BLaER1 (cell line): ENCODE measurements around the gene KCNAB1.
"Not testable (repeated sequence)": the region's sequence is repeated elsewhere in the genome, so short reads cannot be mapped to it uniquely, and the experiment has no call there.

Experiments used
- H3K27ac ChIP-seq: shearing (Covaris generic); formaldehyde crosslinking; 2 replicates; pipeline ENCODE4 v1.8.1; 2022
- H3K27me3 ChIP-seq: shearing (Covaris generic); formaldehyde crosslinking; 2 replicates; pipeline ENCODE4 v1.8.1; 2022
- H3K36me3 ChIP-seq: shearing (Covaris generic); formaldehyde crosslinking; 2 replicates; pipeline ENCODE4 v1.8.1; 2022
- H3K4me1 ChIP-seq: shearing (Covaris generic); formaldehyde crosslinking; 2 replicates; pipeline ENCODE4 v1.8.1; 2022
- H3K4me2 ChIP-seq: shearing (Covaris generic); formaldehyde crosslinking; 2 replicates; pipeline ENCODE4 v1.8.1; 2022
- H3K4me3 ChIP-seq: shearing (Covaris generic); formaldehyde crosslinking; 2 replicates; pipeline ENCODE4 v1.8.1; 2022
- H3K9ac ChIP-seq: shearing (Covaris generic); formaldehyde crosslinking; 2 replicates; pipeline ENCODE4 v1.8.1; 2022
- H3K9me3 ChIP-seq: shearing (Covaris generic); formaldehyde crosslinking; 2 replicates; pipeline ENCODE4 v1.8.1; 2022
- H4K20me1 ChIP-seq: shearing (Covaris generic); formaldehyde crosslinking; 2 replicates; pipeline ENCODE4 v1.8.1; 2022
- Cebpa-rat ChIP-seq: shearing (Covaris generic); IDR thresholded peaks from 2 replicates; pipeline ENCODE4 v1.8.1; 2022

The KCNAB1 gene

DNA sequence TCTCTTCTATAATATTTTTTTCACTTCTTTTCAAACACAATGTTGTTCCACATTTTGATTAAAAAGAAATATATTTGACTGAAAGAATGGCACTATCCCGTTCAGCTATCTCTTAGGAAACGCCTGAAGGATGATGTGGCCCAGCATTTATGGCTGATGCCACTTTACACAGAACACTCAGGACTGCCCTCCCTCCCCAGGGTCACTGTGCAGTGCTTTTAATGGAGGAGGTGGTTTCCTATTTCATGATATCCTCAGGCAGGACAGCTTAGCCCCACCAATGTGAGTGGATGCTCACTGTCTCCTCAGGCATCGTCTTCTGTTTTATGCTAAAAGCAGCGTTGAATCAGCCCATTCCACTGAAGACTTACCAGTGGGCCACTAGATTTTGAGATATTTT is 135.9 kb downstream of the KCNAB1 start:
- no peaks in the 10 kb centered on the region for H3K36me3 ChIP-seq
- H4K20me1 ChIP-seq: no peaks in the 10 kb centered on the region
- H3K4me3 ChIP-seq: no peak overlapping the region
- no peaks in the 10 kb centered on the region for H3K4me1 ChIP-seq
- H3K9ac ChIP-seq: no peak overlapping the region
- no peaks in the 10 kb centered on the region for H3K9me3 ChIP-seq
- no peak for TF ChIP-seq Cebpa-rat
- no peak overlapping the region for H3K27ac ChIP-seq
- no peak overlapping the region for H3K4me2 ChIP-seq
- no peaks in the 10 kb centered on the region for H3K27me3 ChIP-seq

DNA sequence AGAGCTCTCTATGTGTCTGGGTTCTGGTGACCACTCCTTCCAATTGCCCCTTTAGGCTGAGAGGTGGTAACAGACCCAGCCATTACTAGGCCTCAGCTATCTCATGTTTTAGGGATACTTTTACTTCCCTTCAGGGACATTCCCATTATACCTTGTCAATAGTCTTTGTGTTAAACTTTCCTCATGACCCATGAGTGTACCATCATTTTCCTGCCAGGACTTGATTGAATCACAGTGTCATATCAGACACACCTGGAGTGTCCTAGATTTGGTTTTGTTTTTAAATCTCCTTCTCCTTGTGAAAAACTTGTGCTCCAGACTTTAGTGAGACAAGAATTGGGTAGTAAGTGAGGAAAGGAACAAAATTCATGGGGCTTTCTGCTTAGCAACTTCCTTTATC is 136.6 kb downstream of the KCNAB1 start:
- Histone ChIP-seq H3K36me3 (no peaks in the 10 kb centered on the region), H3K27ac (no peak overlapping the region), H3K27me3 (no peaks in the 10 kb centered on the region), H3K4me1 (no peaks in the 10 kb centered on the region), H3K9me3 (no peaks in the 10 kb centered on the region), H3K9ac (no peak overlapping the region), H4K20me1 (no peaks in the 10 kb centered on the region), H3K4me2 (no peak overlapping the region), H3K4me3 (no peak overlapping the region)
- no peak for TF ChIP-seq Cebpa-rat

DNA sequence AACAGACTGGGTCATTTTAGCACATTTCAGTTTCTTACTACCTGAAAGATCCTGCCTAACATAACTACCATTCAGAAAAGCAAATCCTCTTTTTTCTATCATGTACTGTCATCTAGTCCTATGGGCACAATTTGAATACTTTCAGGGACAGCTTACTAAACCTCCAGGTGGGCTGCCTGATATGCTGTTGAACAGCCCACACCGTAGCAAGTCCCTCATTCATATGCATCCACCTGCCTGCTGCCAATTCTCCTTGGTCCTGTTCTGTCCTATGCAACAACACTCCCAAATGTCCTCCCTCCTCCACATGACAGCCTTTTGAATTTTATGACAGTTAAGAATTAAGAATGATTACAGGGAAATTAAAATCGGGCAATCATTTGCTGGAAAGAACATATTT is 137.9 kb downstream of the KCNAB1 start:
- Histone ChIP-seq H3K27me3 (no peaks in the 10 kb centered on the region), H3K9me3 (no peaks in the 10 kb centered on the region), H4K20me1 (no peaks in the 10 kb centered on the region), H3K9ac (no peak overlapping the region), H3K4me3 (no peak overlapping the region), H3K4me2 (no peak overlapping the region), H3K4me1 (no peaks in the 10 kb centered on the region), H3K27ac (no peak overlapping the region), H3K36me3 (no peaks in the 10 kb centered on the region)
- TF ChIP-seq Cebpa-rat: no peak

DNA sequence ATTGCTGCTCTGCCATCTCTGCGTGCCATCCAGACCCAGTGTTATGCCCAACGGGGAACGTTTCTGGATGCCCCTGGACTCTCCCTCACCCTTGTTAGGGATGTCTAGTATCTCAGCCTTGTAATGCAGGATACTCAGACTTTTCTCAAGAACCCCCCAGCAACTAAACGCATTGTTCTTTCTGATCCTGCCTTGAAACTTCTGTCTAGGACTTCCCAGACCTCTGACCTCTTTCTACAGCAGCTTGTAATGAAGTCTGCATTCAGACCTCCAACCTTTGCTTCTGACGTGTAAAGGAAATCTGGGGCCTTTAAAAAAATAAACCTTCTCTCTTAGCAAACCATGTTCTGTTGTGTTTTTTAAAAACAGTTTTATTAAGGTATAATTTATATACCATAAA is 139.5 kb downstream of the KCNAB1 start:
- no peaks in the 10 kb centered on the region for H4K20me1 ChIP-seq
- no peaks in the 10 kb centered on the region for H3K27me3 ChIP-seq
- no peaks in the 10 kb centered on the region for H3K9me3 ChIP-seq
- H3K9ac ChIP-seq: no peak overlapping the region
- no peak for TF ChIP-seq Cebpa-rat
- no peak overlapping the region for H3K4me3 ChIP-seq
- no peak overlapping the region for H3K4me2 ChIP-seq
- H3K4me1 ChIP-seq: no peaks in the 10 kb centered on the region
- no peaks in the 10 kb centered on the region for H3K36me3 ChIP-seq
- no peak overlapping the region for H3K27ac ChIP-seq

DNA sequence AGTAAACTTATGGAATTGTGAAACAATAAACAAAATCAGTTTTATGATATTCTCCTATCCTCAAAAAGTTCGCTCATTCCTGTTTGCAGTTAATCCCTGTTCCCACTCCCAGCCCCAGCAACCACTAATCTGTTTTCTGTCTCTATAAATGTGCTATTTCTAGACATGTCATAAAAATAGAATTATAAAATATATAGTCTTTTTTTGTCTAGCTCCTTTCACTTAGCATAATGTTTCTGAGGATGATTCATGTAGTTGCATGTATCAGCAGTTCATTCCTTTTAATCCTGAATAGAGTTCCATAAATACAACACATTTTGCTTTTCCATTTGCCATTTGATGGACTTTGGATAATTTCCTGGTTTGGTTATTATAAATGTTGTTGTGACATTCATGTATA is 140.0 kb downstream of the KCNAB1 start:
- no peak overlapping the region for H3K9ac ChIP-seq
- H3K4me1 ChIP-seq: no peaks in the 10 kb centered on the region
- no peaks in the 10 kb centered on the region for H3K36me3 ChIP-seq
- no peaks in the 10 kb centered on the region for H3K9me3 ChIP-seq
- H3K4me3 ChIP-seq: no peak overlapping the region
- no peak overlapping the region for H3K27ac ChIP-seq
- H3K27me3 ChIP-seq: no peaks in the 10 kb centered on the region
- TF ChIP-seq Cebpa-rat: no peak
- no peak overlapping the region for H3K4me2 ChIP-seq
- H4K20me1 ChIP-seq: no peaks in the 10 kb centered on the region

DNA sequence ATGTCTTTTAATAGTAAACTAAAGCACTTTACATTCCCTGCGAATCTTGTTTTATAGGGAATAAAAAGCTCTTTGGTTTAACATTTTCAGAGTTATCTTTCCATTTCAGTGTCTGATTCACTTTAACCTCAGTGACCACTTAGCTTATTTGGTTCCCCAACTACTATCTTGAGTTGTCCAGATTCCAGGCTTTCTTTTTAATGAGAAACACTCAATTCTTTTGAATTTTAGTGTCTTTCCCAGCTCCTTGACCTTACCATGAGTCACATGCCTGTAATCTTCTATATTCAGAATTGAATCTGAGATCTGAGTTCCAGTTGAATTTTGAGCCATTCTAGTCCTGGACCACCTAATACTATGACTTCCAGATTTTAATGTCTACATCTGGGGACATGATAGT is 144.4 kb downstream of the KCNAB1 start:
- no peak overlapping the region for H3K4me2 ChIP-seq
- H4K20me1 ChIP-seq: no peaks in the 10 kb centered on the region
- no peaks in the 10 kb centered on the region for H3K9me3 ChIP-seq
- no peak for TF ChIP-seq Cebpa-rat
- H3K4me3 ChIP-seq: no peak overlapping the region
- no peak overlapping the region for H3K9ac ChIP-seq
- H3K36me3 ChIP-seq: no peaks in the 10 kb centered on the region
- no peak overlapping the region for H3K27ac ChIP-seq
- no peaks in the 10 kb centered on the region for H3K27me3 ChIP-seq
- H3K4me1 ChIP-seq: no peaks in the 10 kb centered on the region

DNA sequence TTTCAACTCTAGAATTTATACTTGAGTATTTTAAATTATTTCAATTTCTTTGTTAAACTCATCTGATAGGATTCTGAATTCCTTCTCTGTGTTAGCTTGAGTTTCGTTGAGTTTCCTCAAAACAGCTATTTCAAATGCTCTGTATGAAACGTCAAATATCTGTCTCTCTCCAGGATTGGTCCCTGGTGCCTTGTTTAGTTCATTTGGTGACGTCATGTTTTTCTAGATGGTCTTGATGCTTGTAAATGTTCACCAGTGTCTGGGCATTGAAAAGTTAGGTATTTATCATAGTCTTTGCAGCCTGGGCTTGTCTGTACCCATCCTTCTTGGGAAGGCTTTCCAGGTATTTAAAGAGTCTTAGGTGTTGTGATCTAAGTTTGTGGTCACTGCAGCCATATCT is 151.1 kb downstream of the KCNAB1 start:
- Histone ChIP-seq H4K20me1 (no peaks in the 10 kb centered on the region), H3K27ac (no peak overlapping the region), H3K4me2 (no peak overlapping the region), H3K9ac (no peak overlapping the region), H3K4me3 (no peak overlapping the region), H3K9me3 (peaks cover 9% of the 10 kb centered on the region; the same call in 1 of the 2 replicates), H3K27me3 (no peaks in the 10 kb centered on the region), H3K4me1 (no peaks in the 10 kb centered on the region), H3K36me3 (no peaks in the 10 kb centered on the region)
- TF ChIP-seq Cebpa-rat: no peak

DNA sequence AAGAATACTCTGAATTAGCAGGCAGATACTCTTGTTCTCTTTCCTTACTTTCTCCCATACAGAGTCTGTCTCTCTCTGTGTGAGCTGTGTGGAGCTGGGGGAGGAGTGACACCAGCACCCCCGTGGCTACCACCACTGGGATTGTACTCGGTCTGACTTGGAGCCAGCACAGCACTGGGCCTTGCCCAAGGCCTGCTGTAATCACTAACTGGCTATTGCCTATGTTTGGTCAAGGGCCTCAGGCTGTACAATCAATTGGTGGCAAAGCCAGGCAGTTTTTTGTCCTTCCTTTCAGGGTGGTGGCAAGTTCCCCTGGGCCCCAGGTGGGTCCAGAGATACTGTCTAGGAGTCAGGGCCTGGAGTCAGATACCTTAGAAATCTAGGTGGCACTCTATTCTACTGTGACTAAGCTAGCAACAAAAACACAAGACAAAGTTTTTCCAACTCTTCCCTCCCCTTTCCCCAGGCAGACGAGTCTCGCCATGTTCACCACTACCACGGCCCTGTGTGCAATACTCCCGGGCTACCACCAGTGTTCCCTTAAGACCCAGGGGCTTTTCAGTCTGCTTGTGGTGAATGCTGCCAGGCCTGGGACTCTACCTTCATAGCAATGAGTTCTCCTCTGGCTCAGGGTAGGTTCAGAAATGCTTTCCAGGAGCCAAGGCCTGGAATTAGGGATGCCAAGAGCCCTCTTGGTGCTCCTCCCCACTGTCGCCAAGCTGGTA is 151.8 kb downstream of the KCNAB1 start:
- peaks cover 9% of the 10 kb centered on the region; the same call in 1 of the 2 replicates for H3K9me3 ChIP-seq

DNA sequence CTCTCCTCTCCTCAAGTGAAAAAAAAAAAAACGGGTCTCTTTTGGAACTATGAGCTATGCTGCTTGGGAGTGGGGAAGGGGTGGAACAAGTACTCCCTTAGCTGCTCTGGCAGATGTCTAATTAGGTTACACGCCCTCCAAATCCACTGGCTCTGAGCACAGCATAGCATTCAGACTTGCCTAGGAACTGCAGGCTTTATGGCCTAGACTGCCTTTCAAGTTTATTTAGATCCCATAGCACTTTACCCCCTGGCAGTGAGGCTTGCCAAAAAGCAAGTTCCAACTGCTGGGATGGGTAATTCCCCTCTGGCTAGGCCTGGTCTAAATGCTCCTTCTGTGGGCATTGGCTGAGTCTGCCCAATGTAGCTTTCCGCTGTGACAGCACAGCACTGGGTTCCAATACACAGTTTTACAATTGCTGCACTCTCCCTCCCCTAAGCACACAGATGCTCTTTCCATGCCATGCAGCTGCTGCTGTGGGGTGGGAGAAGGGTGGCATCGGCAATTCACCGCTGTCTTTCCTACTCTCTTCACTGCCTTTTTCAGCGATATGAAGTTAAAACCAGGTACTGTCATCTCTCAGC is 152.8 kb downstream of the KCNAB1 start:
- Histone ChIP-seq H4K20me1 (no peaks in the 10 kb centered on the region), H3K36me3 (no peaks in the 10 kb centered on the region), H3K4me2 (no peak overlapping the region), H3K4me3 (no peak overlapping the region), H3K9ac (no peak overlapping the region), H3K27me3 (no peaks in the 10 kb centered on the region), H3K27ac (no peak overlapping the region), H3K4me1 (no peaks in the 10 kb centered on the region), H3K9me3 (peaks cover 9% of the 10 kb centered on the region; the same call in 1 of the 2 replicates)
- no peak for TF ChIP-seq Cebpa-rat

More for the DNA sequence above, 151.8 kb downstream of the KCNAB1 start:
- Histone ChIP-seq H3K4me2 (no peak overlapping the region), H3K36me3 (no peaks in the 10 kb centered on the region), H4K20me1 (no peaks in the 10 kb centered on the region), H3K27me3 (no peaks in the 10 kb centered on the region), H3K9ac (no peak overlapping the region), H3K4me3 (no peak overlapping the region), H3K27ac (no peak overlapping the region), H3K4me1 (no peaks in the 10 kb centered on the region)
- TF ChIP-seq Cebpa-rat: no peak

DNA sequence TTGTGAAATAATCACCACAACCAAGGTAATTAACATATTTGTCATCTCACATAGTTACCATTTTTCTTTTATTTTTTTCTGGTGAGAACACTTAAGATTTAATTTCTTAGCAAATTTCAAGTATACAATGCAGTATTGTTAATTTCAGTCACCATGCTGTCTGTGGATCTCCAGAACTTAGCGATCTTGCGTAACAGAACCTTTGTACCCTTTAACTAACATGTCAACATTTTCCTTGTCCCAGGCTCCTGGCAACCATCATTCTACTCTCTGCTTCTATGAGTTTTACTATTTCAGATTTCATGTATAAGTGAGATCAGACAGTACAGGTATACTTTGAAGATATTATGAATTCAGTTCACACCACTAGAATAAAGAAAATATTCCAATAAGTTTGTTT is 154.4 kb downstream of the KCNAB1 start:
- Histone ChIP-seq H3K36me3 (no peaks in the 10 kb centered on the region), H3K4me2 (no peak overlapping the region), H3K9me3 (peaks cover 9% of the 10 kb centered on the region; the same call in 1 of the 2 replicates), H3K27ac (no peak overlapping the region), H3K27me3 (no peaks in the 10 kb centered on the region), H3K9ac (no peak overlapping the region), H3K4me1 (no peaks in the 10 kb centered on the region), H4K20me1 (no peaks in the 10 kb centered on the region), H3K4me3 (no peak overlapping the region)
- TF ChIP-seq Cebpa-rat: no peak

DNA sequence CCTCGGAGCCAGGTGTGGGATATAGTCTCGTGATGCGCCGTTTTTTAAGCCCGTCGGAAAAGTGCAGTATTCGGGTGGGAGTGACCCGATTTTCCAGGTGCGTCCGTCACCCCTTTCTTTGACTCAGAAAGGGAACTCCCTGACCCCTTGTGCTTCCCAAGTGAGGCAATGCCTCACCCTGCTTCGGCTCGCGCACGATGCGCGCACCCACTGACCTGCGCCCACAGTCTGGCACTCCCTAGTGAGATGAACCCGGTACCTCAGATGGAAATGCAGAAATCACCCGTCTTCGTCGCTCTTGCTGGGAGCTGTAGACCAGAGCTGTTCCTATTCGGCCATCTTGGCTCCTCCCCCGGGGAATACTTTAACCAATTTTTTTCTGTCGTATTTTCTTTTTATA is 164.3 kb downstream of the KCNAB1 start:
- not testable (repeated sequence) for H3K4me3 ChIP-seq, H3K36me3 ChIP-seq, H3K4me2 ChIP-seq, H3K9ac ChIP-seq, H3K4me1 ChIP-seq, H3K27me3 ChIP-seq, H3K9me3 ChIP-seq, H3K27ac ChIP-seq, H4K20me1 ChIP-seq
